SK-N-SH treated with all-trans-retinoic acid at 6 μM for 48 hours (cell line): ENCODE measurements around the gene AKAP7.

ENCODE experiments used
- ATAC-seq: fragments of 200-7000 bp; cut with Tn5 transposase; 3 replicates; pipeline ENCODE4 v1.9.1; 2020; ENCODE audit warnings: mild to moderate bottlenecking, moderate library complexity
- ARNTL ChIP-seq: fragments of 450-650 bp; formaldehyde crosslinking; IDR thresholded peaks from 2 replicates; pipeline ENCODE4 v1.5.0; 2020; ENCODE audit warnings: low read depth, mild to moderate bottlenecking, moderate library complexity, borderline replicate concordance
- BACH2 ChIP-seq: fragments of 250-450 bp; sonication (Bioruptor Pico); IDR thresholded peaks from 2 replicates; pipeline ENCODE4 v1.9.0; 2021; ENCODE audit warnings: mild to moderate bottlenecking, borderline replicate concordance
- CREB5 ChIP-seq: fragments of 250-450 bp; sonication (Bioruptor Pico); IDR thresholded peaks from 2 replicates; pipeline ENCODE4 v1.5.1; 2020; ENCODE audit warnings: low read depth, mild to moderate bottlenecking, moderate library complexity
- CSDC2 ChIP-seq: fragments of 250-450 bp; sonication (Bioruptor Pico); IDR thresholded peaks from 2 replicates; pipeline ENCODE4 v1.5.0; 2020; ENCODE audit warnings: mild to moderate bottlenecking, moderate library complexity
- CSRNP3 ChIP-seq: fragments of 250-450 bp; sonication (Bioruptor Pico); IDR thresholded peaks from 2 replicates; pipeline ENCODE4 v1.5.1; 2021; ENCODE audit warnings: mild to moderate bottlenecking, moderate library complexity
- ESRRG ChIP-seq: fragments of 250-450 bp; sonication (Bioruptor Pico); IDR thresholded peaks from 2 replicates; pipeline ENCODE4 v1.6.1; 2021; ENCODE audit warnings: mild to moderate bottlenecking
- GLIS3 ChIP-seq: fragments of 250-450 bp; sonication (Bioruptor Pico); IDR thresholded peaks from 2 replicates; pipeline ENCODE4 v1.5.0; 2020; ENCODE audit warnings: mild to moderate bottlenecking, moderate library complexity
- ISL1 ChIP-seq: fragments of 250-450 bp; sonication (Bioruptor Pico); IDR thresholded peaks from 2 replicates; pipeline ENCODE4 v2.1.2; 2022; ENCODE audit warnings: mild to moderate bottlenecking, moderate library complexity
- OSR1 ChIP-seq: fragments of 250-450 bp; sonication (Bioruptor Pico); IDR thresholded peaks from 2 replicates; pipeline ENCODE4 v1.8.0; 2022; ENCODE audit warnings: moderate library complexity, mild to moderate bottlenecking, inconsistent platforms
- PATZ1 ChIP-seq: fragments of 250-450 bp; sonication (Bioruptor Pico); IDR thresholded peaks from 2 replicates; pipeline ENCODE4 v1.8.0; 2020; ENCODE audit warnings: mild to moderate bottlenecking, moderate library complexity, borderline replicate concordance
- POU6F1 ChIP-seq: fragments of 250-450 bp; sonication (Bioruptor Pico); IDR thresholded peaks from 2 replicates; pipeline ENCODE4 v1.8.0; 2021; ENCODE audit warnings: low read depth, mild to moderate bottlenecking, moderate library complexity, borderline replicate concordance
- PPARA ChIP-seq: fragments of 250-450 bp; sonication (Bioruptor Pico); IDR thresholded peaks from 2 replicates; pipeline ENCODE4 v1.5.0; 2020; ENCODE audit warnings: mild to moderate bottlenecking, borderline replicate concordance
- RARB ChIP-seq: fragments of 250-450 bp; sonication (Bioruptor Pico); IDR thresholded peaks from 2 replicates; pipeline ENCODE4 v1.8.0; 2021; ENCODE audit warnings: mild to moderate bottlenecking, moderate library complexity
- SNAI2 ChIP-seq: fragments of 250-450 bp; sonication (Bioruptor Pico); IDR thresholded peaks from 2 replicates; pipeline ENCODE4 v1.5.0; 2020; ENCODE audit warnings: mild to moderate bottlenecking, moderate library complexity
- TCF4 ChIP-seq: fragments of 250-450 bp; sonication (Bioruptor Pico); IDR thresholded peaks from 2 replicates; pipeline ENCODE4 v1.8.0; 2021; ENCODE audit warnings: mild to moderate bottlenecking, moderate library complexity, borderline replicate concordance
- TSHZ2 ChIP-seq: fragments of 250-450 bp; sonication (Bioruptor Pico); IDR thresholded peaks from 2 replicates; pipeline ENCODE4 v1.5.0; 2020; ENCODE audit warnings: mild to moderate bottlenecking, moderate library complexity
- ZC3H10 ChIP-seq: fragments of 250-450 bp; sonication (Bioruptor Pico); IDR thresholded peaks from 2 replicates; pipeline ENCODE4 v1.5.1; 2021; ENCODE audit warnings: mild to moderate bottlenecking, moderate library complexity
- ZFP3 ChIP-seq: fragments of 250-450 bp; sonication (Bioruptor Pico); IDR thresholded peaks from 2 replicates; pipeline ENCODE4 v1.5.0; 2020; ENCODE audit warnings: mild to moderate bottlenecking, moderate library complexity
- ZFP30 ChIP-seq: fragments of 450-650 bp; formaldehyde crosslinking; IDR thresholded peaks from 2 replicates; pipeline ENCODE4 v1.5.0; 2022; ENCODE audit warnings: mild to moderate bottlenecking, moderate library complexity
- ZNF565 ChIP-seq: fragments of 450-650 bp; formaldehyde crosslinking; conservative IDR thresholded peaks from 2 replicates; pipeline ENCODE4 v1.5.0; 2020; ENCODE audit warnings: low read depth, mild to moderate bottlenecking, moderate library complexity
- ZNF8 ChIP-seq: fragments of 450-650 bp; formaldehyde crosslinking; IDR thresholded peaks from 2 replicates; pipeline ENCODE4 v1.5.0; 2020; ENCODE audit warnings: mild to moderate bottlenecking, moderate library complexity

AKAP7 gene

GRCh38 chr6:131117878-131118277 lies 17.4 kb upstream of the AKAP7 start:
- TF ChIP-seq TCF4 (CRISPR knock-in tag): no peak
- TF ChIP-seq RARB (CRISPR knock-in tag): no peak
- TF ChIP-seq, all 23 proteins: peak for 0
- no peak for ATAC-seq

GRCh38 chr6:131122007-131122406 lies 13.3 kb upstream of the AKAP7 start:
- ATAC-seq: no peak
- TF ChIP-seq ZNF565 (CRISPR knock-in tag) (no peak), ZNF8 (CRISPR knock-in tag) (no peak), OSR1 (CRISPR knock-in tag) (no peak), PPARA (CRISPR knock-in tag) (no peak), BACH2 (CRISPR knock-in tag) (no peak), TSHZ2 (no peak), ZFP3 (CRISPR knock-in tag) (no peak), ESRRG (no peak), PATZ1 (no peak)

GRCh38 chr6:131122516-131122915 lies 12.8 kb upstream of the AKAP7 start:
- no peak for ATAC-seq
- TF ChIP-seq SNAI2: no peak
- no peak for TF ChIP-seq CREB5 (CRISPR knock-in tag)
- no peak for TF ChIP-seq OSR1 (CRISPR knock-in tag)
- TF ChIP-seq CSDC2: no peak
- TF ChIP-seq CSRNP3 (CRISPR knock-in tag): no peak
- no peak for TF ChIP-seq POU6F1 (CRISPR knock-in tag)
- no peak for TF ChIP-seq GLIS3 (CRISPR knock-in tag)
- TF ChIP-seq ZC3H10: no peak
- TF ChIP-seq ISL1: no peak
- TF ChIP-seq ZFP3 (CRISPR knock-in tag): no peak
- TF ChIP-seq ZNF565 (CRISPR knock-in tag): no peak
- TF ChIP-seq ZFP30 (CRISPR knock-in tag): no peak
- TF ChIP-seq TCF4 (CRISPR knock-in tag): no peak
- TF ChIP-seq ARNTL (CRISPR knock-in tag): no peak
- no peak for TF ChIP-seq RARB (CRISPR knock-in tag)
